Coronary artery (tissue), 2 donors: Measurements from ENCODE around the gene GALNT17.

Experiments used
- DNase-seq: peaks from one replicate; pipeline ENCODE4 v3.0.0-alpha.2; 2017; ENCODE audit warnings: low spot score
- H3K27ac ChIP-seq, 2 donors: fragments of 200-600 bp; sonication (generic); one replicate each; pipeline ENCODE4 v1.5.1; 2016 to 2019
- H3K4me3 ChIP-seq: fragments of 200-600 bp; sonication (generic); 2 replicates; pipeline ENCODE4 v1.5.1; 2016; ENCODE audit warnings: mild to moderate bottlenecking, moderate library complexity
- CTCF ChIP-seq: fragments of 200-600 bp; sonication (generic); IDR thresholded peaks from one replicate; pipeline ENCODE4 v1.5.1; 2019; ENCODE audit warnings: antibody characterized with exemption

Gene GALNT17

GRCh38 chr7:71264005-71264404 is 132.1 kb downstream of the GALNT17 start:
- DNase-seq: no peak
- Histone ChIP-seq H3K4me3 (no peak overlapping the region), H3K27ac (no peak overlapping the region)
- TF ChIP-seq CTCF: no peak

- TF ChIP-seq CTCF: no peak
- peak; percentile 4 for DNase-seq
- H3K4me3 ChIP-seq: no peak overlapping the region
- no peak overlapping the region for H3K27ac ChIP-seq
Measured at GRCh38 chr7:71266912-71267311, 135.0 kb downstream of the GALNT17 start.

GRCh38 chr7:71267734-71268469 is 136.0 kb downstream of the GALNT17 start:
- TF ChIP-seq CTCF: no peak

GRCh38 chr7:71270558-71270957 is 138.6 kb downstream of the GALNT17 start:
- no peak for DNase-seq
- no peak overlapping the region for H3K4me3 ChIP-seq
- H3K27ac ChIP-seq: no peak overlapping the region
- no peak for TF ChIP-seq CTCF

More at GRCh38 chr7:71267734-71268469, 136.0 kb downstream of the GALNT17 start:
- no peak overlapping the region for H3K4me3 ChIP-seq
- no peak overlapping the region for H3K27ac ChIP-seq
- DNase-seq: peak; percentile 19

- Histone ChIP-seq H3K27ac (peak overlapping the region in 1 of 2 donors; percentile 58), H3K4me3 (peak overlapping the region; percentile 23)
- DNase-seq: peak; percentile 77
- no peak for TF ChIP-seq CTCF
Measured at GRCh38 chr7:71271203-71271602, 139.3 kb downstream of the GALNT17 start.

- Histone ChIP-seq H3K27ac (peak overlapping the region; percentile 42 to 64), H3K4me3 (no peak overlapping the region)
- TF ChIP-seq CTCF: no peak
- DNase-seq: no peak
Measured at GRCh38 chr7:71272509-71273490, 140.9 kb downstream of the GALNT17 start.
